ENCODE data around the gene RABGEF1. TPM values are rescaled to one million over a fixed set of nuclear protein-coding genes. Genes with fewer than 3 reads are reported as not detected.

The RABGEF1 gene
- total RNA-seq, 1 donor from 2014 or later, result 33.2 TPM

GRCh38 chr7:66859794-66860645, 119.5 kb downstream of the RABGEF1 start:
- H3K27ac Mint-ChIP-seq (ENCODE audit: unreplicated experiment), result peak overlapping the region; percentile 69
- H3K4me3 Mint-ChIP-seq (ENCODE audit: unreplicated experiment), result peak overlapping the region; percentile 25
- Histone ChIP-seq H3K9ac (ENCODE audit: low read length) (no peak overlapping the region), H3K79me2 (ENCODE audit: insufficient read depth, low read length) (no peaks in the 10 kb centered on the region), H3K4me1 (ENCODE audit: insufficient read depth, low read length) (no peaks in the 10 kb centered on the region), H3K27me3 (ENCODE audit: insufficient read depth, low read length) (no peaks in the 10 kb centered on the region), H3K27ac (ENCODE audit: low read depth, low read length) (no peak overlapping the region), H2AFZ (ENCODE audit: low read depth, low read length) (no peak overlapping the region), H4K20me1 (ENCODE audit: insufficient read depth, low read length) (no peaks in the 10 kb centered on the region), H3K9me3 (ENCODE audit: insufficient read depth, low read depth, low read length) (no peaks in the 10 kb centered on the region), H3K4me3 (ENCODE audit: insufficient read depth, low read depth, low read length) (no peak overlapping the region), H3K4me2 (ENCODE audit: low read length) (no peak overlapping the region), H3K36me3 (ENCODE audit: insufficient read depth, low read length) (no peaks in the 10 kb centered on the region)
- peaks cover 11% of the 10 kb centered on the region for H3K4me1 Mint-ChIP-seq (ENCODE audit: low read depth, unreplicated experiment)
- H3K9me3 Mint-ChIP-seq (ENCODE audit: unreplicated experiment), result no peaks in the 10 kb centered on the region
- no peaks in the 10 kb centered on the region for H3K27me3 Mint-ChIP-seq (ENCODE audit: low read depth, unreplicated experiment)
- peaks cover 12% of the 10 kb centered on the region for H3K36me3 Mint-ChIP-seq (ENCODE audit: low read depth, unreplicated experiment)
- DNase-seq (ENCODE audit: low read depth), result no peak
- FAIRE-seq, result no peak
- no peak for TF ChIP-seq CTCF (IDR thresholded peaks at IDR 0.05; ENCODE audit: insufficient read depth, low read depth, low read length)
- no peak for TF ChIP-seq EZH2 (IDR thresholded peaks at IDR 0.05; ENCODE audit: insufficient read depth, low read length)

- peaks cover 11% of the 10 kb centered on the region for H3K4me1 Mint-ChIP-seq (ENCODE audit: low read depth, unreplicated experiment)
Measured at GRCh38 chr7:66860767-66861166, 120.2 kb downstream of the RABGEF1 start.

More at GRCh38 chr7:66860767-66861166, 120.2 kb downstream of the RABGEF1 start:
- no peak overlapping the region for H3K9ac ChIP-seq (ENCODE audit: low read length)
- no peak overlapping the region for H3K27ac Mint-ChIP-seq (ENCODE audit: unreplicated experiment)
- no peak overlapping the region for H3K27ac ChIP-seq (ENCODE audit: low read depth, low read length)
- no peaks in the 10 kb centered on the region for H4K20me1 ChIP-seq (ENCODE audit: insufficient read depth, low read length)
- H3K27me3 Mint-ChIP-seq (ENCODE audit: low read depth, unreplicated experiment), result no peaks in the 10 kb centered on the region
- no peak overlapping the region for H2AFZ ChIP-seq (ENCODE audit: low read depth, low read length)
- no peaks in the 10 kb centered on the region for H3K79me2 ChIP-seq (ENCODE audit: insufficient read depth, low read length)
- no peaks in the 10 kb centered on the region for H3K9me3 ChIP-seq (ENCODE audit: insufficient read depth, low read depth, low read length)
- H3K4me3 Mint-ChIP-seq (ENCODE audit: unreplicated experiment), result no peak overlapping the region
- FAIRE-seq, result no peak
- no peak overlapping the region for H3K4me2 ChIP-seq (ENCODE audit: low read length)
- no peak for TF ChIP-seq CTCF (IDR thresholded peaks at IDR 0.05; ENCODE audit: insufficient read depth, low read depth, low read length)
- no peak for TF ChIP-seq EZH2 (IDR thresholded peaks at IDR 0.05; ENCODE audit: insufficient read depth, low read length)
- no peak overlapping the region for H3K4me3 ChIP-seq (ENCODE audit: insufficient read depth, low read depth, low read length)
- H3K36me3 Mint-ChIP-seq (ENCODE audit: low read depth, unreplicated experiment), result peaks cover 12% of the 10 kb centered on the region
- no peak for DNase-seq (ENCODE audit: low read depth)
- H3K4me1 ChIP-seq (ENCODE audit: insufficient read depth, low read length), result no peaks in the 10 kb centered on the region
- no peaks in the 10 kb centered on the region for H3K36me3 ChIP-seq (ENCODE audit: insufficient read depth, low read length)
- H3K9me3 Mint-ChIP-seq (ENCODE audit: unreplicated experiment), result no peaks in the 10 kb centered on the region
- H3K27me3 ChIP-seq (ENCODE audit: insufficient read depth, low read length), result no peaks in the 10 kb centered on the region

Other genes with a start within 250 kb of the RABGEF1 start
- 11.6 and 12.8 TPM in 2 replicates for gene KCTD7, start 111.9 kb upstream of the RABGEF1 start, total RNA-seq
- gene TMEM248, start 180.5 kb downstream of the RABGEF1 start, total RNA-seq, result 96.1 and 98.0 TPM in 2 replicates

All from astrocyte (in vitro differentiated cells and primary cell).